HepG2 (cell line): ENCODE results near the gene IFNA8. TPM values are rescaled to one million over a fixed set of nuclear protein-coding genes. Genes with fewer than 3 reads are reported as not detected.

Source experiments
- CCDC6 ChIP-seq: sonication (generic); formaldehyde crosslinking; IDR thresholded peaks from 2 replicates; pipeline ENCODE4 v1.8.1; 2022; ENCODE audit warnings: mild to moderate bottlenecking, missing genetic modification reagents, moderate library complexity
- KDM6A ChIP-seq: IDR thresholded peaks from 2 replicates; pipeline ENCODE4 v1.6.1; 2016; ENCODE audit warnings: low read depth
- KLF11 ChIP-seq: IDR thresholded peaks from 2 replicates; pipeline ENCODE4 v1.6.1; 2016; ENCODE audit warnings: missing compliant biosample characterization
- NR0B2 ChIP-seq: sonication (generic); formaldehyde crosslinking; IDR thresholded peaks from 2 replicates; pipeline ENCODE4 v1.4.0; 2020; ENCODE audit warnings: mild to moderate bottlenecking, missing genetic modification reagents
- RAD21 ChIP-seq: fragments of 450-650 bp; formaldehyde crosslinking; IDR thresholded peaks from 2 replicates; pipeline ENCODE4 v1.5.0; 2020; ENCODE audit warnings: mild to moderate bottlenecking
- REST ChIP-seq, 2 experiments: IDR thresholded peaks; 2 replicates each; pipeline ENCODE4 v1.6.1; 2011 to 2012; ENCODE audit warnings: low read length in 2 of 2, borderline replicate concordance in 1 of 2, low read depth in 1 of 2, mild to moderate bottlenecking in 1 of 2, moderate library complexity in 1 of 2
- RNF219 ChIP-seq: sonication (generic); formaldehyde crosslinking; IDR thresholded peaks from 2 replicates; pipeline ENCODE4 v1.5.0; 2020; ENCODE audit warnings: mild to moderate bottlenecking, missing genetic modification reagents
- SP140L ChIP-seq: sonication (generic); formaldehyde crosslinking; IDR thresholded peaks from 2 replicates; pipeline ENCODE4 v1.4.0; 2020; ENCODE audit warnings: missing genetic modification reagents, borderline replicate concordance
- ZBTB49 ChIP-seq: sonication (generic); formaldehyde crosslinking; IDR thresholded peaks from 2 replicates; pipeline ENCODE4 v1.4.0; 2020; ENCODE audit warnings: missing genetic modification reagents, borderline replicate concordance
- ZNF329 ChIP-seq: sonication (generic); formaldehyde crosslinking; IDR thresholded peaks from 2 replicates; pipeline ENCODE4 v1.9.0; 2021; ENCODE audit warnings: low read depth, mild to moderate bottlenecking, missing genetic modification reagents
- ZNF558 ChIP-seq: sonication (generic); formaldehyde crosslinking; IDR thresholded peaks from 2 replicates; pipeline ENCODE4 v1.9.0; 2022; ENCODE audit warnings: mild to moderate bottlenecking, missing genetic modification reagents, borderline replicate concordance
- ZNF687 ChIP-seq: sonication (generic); formaldehyde crosslinking; IDR thresholded peaks from 2 replicates; pipeline ENCODE4 v1.5.1; 2020; ENCODE audit warnings: mild to moderate bottlenecking, missing genetic modification reagents, moderate library complexity
- ZNF780A ChIP-seq: sonication (generic); formaldehyde crosslinking; IDR thresholded peaks from 2 replicates; pipeline ENCODE4 v1.8.0; 2022; ENCODE audit warnings: mild to moderate bottlenecking, missing genetic modification reagents, moderate library complexity
- polyA plus RNA-seq, 8 experiments: library from polyadenylated mRNA; depleted of rRNA in 3 of 8; stranded (reverse) in 7 of 8; unstranded in 1 of 8; fragments of >200 nt; fragmentation: Illumina TruSeq in 4 of 8; extraction: Trizol in 4 of 8; gene quantifications; 2 replicates each; pipeline versions ENCODE4 v1.2.1 to v1.2.3, GENCODE V29; 2011 to 2016; ENCODE audit warnings: low read depth in 4 of 8, missing spikeins in 1 of 8, mixed read lengths in 1 of 8; ENCODE audit not compliant: insufficient read depth in 1 of 8
- total RNA-seq, 5 experiments: library from RNA; depleted of rRNA; stranded (reverse); fragments of >200 nt; fragmentation: Illumina TruSeq; extraction: Trizol; gene quantifications; 2 replicates each; pipeline ENCODE4 v1.2.3, GENCODE V29; 2016; ENCODE audit warnings: low read depth in 1 of 5

Gene IFNA8
- total and polyA plus RNA-seq, 2 of the 13 experiments (the other 11 are each of a cell fraction or from before 2014, with no cell fraction given), result not detected

GRCh38 chr9:21395778-21396717, 12.9 kb upstream of the IFNA8 start (continued):
- TF ChIP-seq RNF219 (CRISPR knock-in tag) (no peak), KLF11 (no peak), SP140L (CRISPR knock-in tag) (no peak), ZBTB49 (CRISPR knock-in tag) (no peak), ZNF687 (CRISPR knock-in tag) (peak; percentile 51), KDM6A (no peak), ZNF780A (CRISPR knock-in tag) (no peak), NR0B2 (no peak), ZNF558 (CRISPR knock-in tag) (0 out of 2 replicates have a peak, but pooled peaks have one; percentile 35), ZNF329 (no peak), REST (IDR thresholded peaks at IDR 0.05; ENCODE audit: borderline replicate concordance in 1 of 2, low read depth in 1 of 2, low read length in 2 of 2) (no peak), RAD21 (peak; percentile 65), CCDC6 (CRISPR knock-in tag) (no peak)
